ENCODE data around the gene AGO3. TPM values are rescaled to one million over a fixed set of nuclear protein-coding genes. Genes with fewer than 3 reads are reported as not detected.

AGO3 gene
- total RNA-seq, 1 donor from 2014 or later: 29.2 TPM

GRCh38 chr1:35927472-35927871, 3.4 kb upstream of the AGO3 start:
- no peak for DNase-seq (ENCODE audit: low read depth, low spot score)
- Mint-ChIP-seq H3K36me3 (ENCODE audit: low read depth) (peaks cover under 1% of the 10 kb centered on the region), H3K27me3 (ENCODE audit: low read depth) (no peaks in the 10 kb centered on the region), H3K9me3 (no peaks in the 10 kb centered on the region), H3K4me1 (peaks cover 21% of the 10 kb centered on the region), H3K27ac (ENCODE audit: unreplicated experiment) (no peak overlapping the region), H3K4me3 (peak overlapping the region; percentile 42)
- TF ChIP-seq, protein P1, sequence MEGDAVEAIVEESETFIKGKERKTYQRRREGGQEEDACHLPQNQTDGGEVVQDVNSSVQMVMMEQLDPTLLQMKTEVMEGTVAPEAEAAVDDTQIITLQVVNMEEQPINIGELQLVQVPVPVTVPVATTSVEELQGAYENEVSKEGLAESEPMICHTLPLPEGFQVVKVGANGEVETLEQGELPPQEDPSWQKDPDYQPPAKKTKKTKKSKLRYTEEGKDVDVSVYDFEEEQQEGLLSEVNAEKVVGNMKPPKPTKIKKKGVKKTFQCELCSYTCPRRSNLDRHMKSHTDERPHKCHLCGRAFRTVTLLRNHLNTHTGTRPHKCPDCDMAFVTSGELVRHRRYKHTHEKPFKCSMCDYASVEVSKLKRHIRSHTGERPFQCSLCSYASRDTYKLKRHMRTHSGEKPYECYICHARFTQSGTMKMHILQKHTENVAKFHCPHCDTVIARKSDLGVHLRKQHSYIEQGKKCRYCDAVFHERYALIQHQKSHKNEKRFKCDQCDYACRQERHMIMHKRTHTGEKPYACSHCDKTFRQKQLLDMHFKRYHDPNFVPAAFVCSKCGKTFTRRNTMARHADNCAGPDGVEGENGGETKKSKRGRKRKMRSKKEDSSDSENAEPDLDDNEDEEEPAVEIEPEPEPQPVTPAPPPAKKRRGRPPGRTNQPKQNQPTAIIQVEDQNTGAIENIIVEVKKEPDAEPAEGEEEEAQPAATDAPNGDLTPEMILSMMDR (conservative IDR thresholded peaks at IDR 0.05): no peak

GRCh38 chr1:35929730-35930592, 944 bp upstream of the AGO3 start:
- Mint-ChIP-seq H3K9me3 (no peaks in the 10 kb centered on the region), H3K36me3 (ENCODE audit: low read depth) (no peaks in the 10 kb centered on the region), H3K27ac (ENCODE audit: unreplicated experiment) (peak overlapping the region; percentile 70), H3K27me3 (ENCODE audit: low read depth) (no peaks in the 10 kb centered on the region), H3K4me1 (peaks cover 38% of the 10 kb centered on the region), H3K4me3 (peak overlapping the region; percentile 95)
- DNase-seq (ENCODE audit: low read depth, low spot score): peak; percentile 12
- TF ChIP-seq, protein P1 (conservative IDR thresholded peaks at IDR 0.05): no peak

- TF ChIP-seq, protein P1 (conservative IDR thresholded peaks at IDR 0.05): no peak
- H3K4me1 Mint-ChIP-seq: peaks cover 50% of the 10 kb centered on the region
- H3K4me3 Mint-ChIP-seq: peak overlapping the region; percentile 95
- H3K9me3 Mint-ChIP-seq: no peaks in the 10 kb centered on the region
- H3K36me3 Mint-ChIP-seq (ENCODE audit: low read depth): no peaks in the 10 kb centered on the region
- peak overlapping the region; percentile 91 for H3K27ac Mint-ChIP-seq (ENCODE audit: unreplicated experiment)
- H3K27me3 Mint-ChIP-seq (ENCODE audit: low read depth): no peaks in the 10 kb centered on the region
- peak; percentile 8 for DNase-seq (ENCODE audit: low read depth, low spot score)
Measured at GRCh38 chr1:35931446-35932157, 697 bp downstream of the AGO3 start.

- Mint-ChIP-seq H3K4me3 (peak overlapping the region; percentile 95), H3K27me3 (ENCODE audit: low read depth) (no peaks in the 10 kb centered on the region), H3K36me3 (ENCODE audit: low read depth) (no peaks in the 10 kb centered on the region), H3K9me3 (no peaks in the 10 kb centered on the region), H3K4me1 (peaks cover 50% of the 10 kb centered on the region), H3K27ac (ENCODE audit: unreplicated experiment) (no peak overlapping the region)
- DNase-seq (ENCODE audit: low read depth, low spot score): no peak
- TF ChIP-seq, protein P1 (conservative IDR thresholded peaks at IDR 0.05): no peak
Measured at GRCh38 chr1:35932158-35932636, 1.3 kb downstream of the AGO3 start.

- DNase-seq (ENCODE audit: low read depth, low spot score): no peak
- peaks cover 50% of the 10 kb centered on the region for H3K4me1 Mint-ChIP-seq
- no peaks in the 10 kb centered on the region for H3K36me3 Mint-ChIP-seq (ENCODE audit: low read depth)
- peak overlapping the region; percentile 95 for H3K4me3 Mint-ChIP-seq
- TF ChIP-seq, protein P1 (conservative IDR thresholded peaks at IDR 0.05): no peak
- H3K27me3 Mint-ChIP-seq (ENCODE audit: low read depth): no peaks in the 10 kb centered on the region
- H3K9me3 Mint-ChIP-seq: no peaks in the 10 kb centered on the region
- H3K27ac Mint-ChIP-seq (ENCODE audit: unreplicated experiment): no peak overlapping the region
Measured at GRCh38 chr1:35932941-35933340, 2.0 kb downstream of the AGO3 start.
